Measurements from ENCODE around the gene PLS3.

The PLS3 gene

DNA sequence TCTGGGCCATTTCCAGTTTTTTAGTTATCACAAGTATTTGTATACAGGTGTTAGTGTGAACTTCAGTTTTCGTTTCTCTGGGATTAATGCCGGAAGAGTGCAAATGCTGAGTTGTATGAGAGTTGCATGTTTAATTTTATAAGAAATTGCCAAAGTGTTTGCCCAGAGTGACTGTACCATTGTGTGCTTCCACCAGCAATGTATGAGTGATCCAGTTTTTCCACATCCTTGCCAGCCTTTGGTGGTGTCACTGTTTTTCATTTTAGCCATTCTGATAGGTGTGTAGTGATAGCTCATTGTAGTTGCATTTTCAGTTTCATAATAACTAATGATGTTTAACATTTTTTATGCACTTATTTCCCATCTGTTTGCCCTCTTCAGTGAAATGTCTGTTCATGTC lies 18.4 kb downstream of the PLS3 start:
- H3K27ac ChIP-seq (ENCODE audit: low read depth, low read length) = no peak overlapping the region

DNA sequence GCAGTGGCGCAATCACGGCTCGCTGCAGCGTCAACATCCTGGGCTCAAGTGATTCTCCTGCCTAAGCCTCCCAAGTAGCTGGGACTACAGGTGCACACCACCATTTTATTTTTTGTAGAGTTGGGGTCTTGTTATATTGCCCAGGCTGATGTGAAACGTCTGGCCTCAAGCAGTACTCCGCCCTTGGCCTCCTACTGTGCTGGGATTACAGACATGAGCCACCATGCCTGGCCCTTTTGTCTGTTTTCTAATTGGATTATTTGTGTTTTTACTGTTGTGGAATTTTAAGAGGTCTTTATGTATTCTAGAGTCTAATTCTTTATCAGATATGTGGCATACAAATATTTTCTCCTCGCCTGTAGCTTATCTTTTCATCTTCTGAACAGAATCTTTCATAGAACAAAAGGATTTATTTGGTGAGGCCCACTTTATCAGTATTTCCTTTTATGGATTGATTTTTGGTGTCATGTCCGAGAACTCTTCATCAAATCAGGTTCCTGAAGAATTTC lies 18.9 kb downstream of the PLS3 start:
- Histone ChIP-seq H3K4me3 (ENCODE audit: low read length) (no peak overlapping the region), H3K36me3 (ENCODE audit: control insufficient read depth, insufficient read depth, low read length) (no peaks in the 10 kb centered on the region), H3K9ac (ENCODE audit: low read length) (no peak overlapping the region), H3K27ac (ENCODE audit: low read depth, low read length) (no peak overlapping the region), H3K4me1 (ENCODE audit: control insufficient read depth, insufficient read depth, low read length) (peaks cover 3% of the 10 kb centered on the region), H3K27me3 (ENCODE audit: control insufficient read depth, insufficient read depth, low read length) (no peaks in the 10 kb centered on the region)

More for the DNA sequence above, 18.4 kb downstream of the PLS3 start:
- H3K4me3 ChIP-seq (ENCODE audit: low read length) = no peak overlapping the region
- H3K4me1 ChIP-seq (ENCODE audit: control insufficient read depth, insufficient read depth, low read length) = peaks cover 3% of the 10 kb centered on the region
- H3K36me3 ChIP-seq (ENCODE audit: control insufficient read depth, insufficient read depth, low read length) = no peaks in the 10 kb centered on the region
- no peaks in the 10 kb centered on the region for H3K27me3 ChIP-seq (ENCODE audit: control insufficient read depth, insufficient read depth, low read length)
- no peak overlapping the region for H3K9ac ChIP-seq (ENCODE audit: low read length)

DNA sequence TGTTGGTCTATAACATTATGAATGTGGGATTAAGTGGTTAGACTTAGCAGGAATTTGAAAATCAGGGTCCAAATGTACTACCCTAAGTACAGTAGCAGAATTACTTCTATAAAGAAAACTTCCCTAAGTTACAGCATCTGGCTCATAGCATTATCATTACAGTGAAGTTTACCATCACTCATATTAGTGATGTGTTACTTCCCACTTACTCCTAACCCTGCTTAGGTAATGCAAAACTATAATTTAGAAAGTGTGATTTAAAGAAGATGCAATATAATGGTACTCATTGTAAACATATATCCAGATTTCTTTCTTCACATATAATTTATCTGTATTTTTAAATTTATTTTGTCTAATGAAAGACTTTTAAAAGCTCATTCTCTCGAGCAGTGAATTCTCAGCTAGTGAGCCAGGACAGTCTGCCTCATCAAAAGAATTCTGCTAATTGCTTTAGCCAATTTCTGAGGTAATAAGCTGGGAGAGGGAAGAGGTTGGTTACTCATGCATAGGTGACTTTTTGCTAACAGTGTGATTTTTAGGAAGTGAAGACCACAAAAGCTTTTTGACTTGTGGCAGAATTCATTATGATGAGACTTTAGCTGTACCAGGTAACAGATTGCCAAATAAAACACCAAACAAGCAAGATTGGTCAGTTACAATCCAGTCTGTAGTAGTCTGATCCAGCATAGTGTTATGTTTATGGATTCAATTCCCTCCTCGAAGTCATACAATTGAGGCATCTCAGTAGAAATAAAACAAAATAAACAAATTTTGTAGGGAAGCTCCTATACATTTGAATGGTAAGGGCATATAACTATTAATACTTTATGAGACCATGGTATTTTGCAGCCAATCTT lies 21.0 kb downstream of the PLS3 start:
- peaks cover 3% of the 10 kb centered on the region for H3K4me1 ChIP-seq (ENCODE audit: control insufficient read depth, insufficient read depth, low read length)
- H3K36me3 ChIP-seq (ENCODE audit: control insufficient read depth, insufficient read depth, low read length) = no peaks in the 10 kb centered on the region
- no peak overlapping the region for H3K9ac ChIP-seq (ENCODE audit: low read length)
- no peaks in the 10 kb centered on the region for H3K27me3 ChIP-seq (ENCODE audit: control insufficient read depth, insufficient read depth, low read length)
- peak overlapping the region; percentile 37 for H3K27ac ChIP-seq (ENCODE audit: low read depth, low read length)
- no peak overlapping the region for H3K4me3 ChIP-seq (ENCODE audit: low read length)

DNA sequence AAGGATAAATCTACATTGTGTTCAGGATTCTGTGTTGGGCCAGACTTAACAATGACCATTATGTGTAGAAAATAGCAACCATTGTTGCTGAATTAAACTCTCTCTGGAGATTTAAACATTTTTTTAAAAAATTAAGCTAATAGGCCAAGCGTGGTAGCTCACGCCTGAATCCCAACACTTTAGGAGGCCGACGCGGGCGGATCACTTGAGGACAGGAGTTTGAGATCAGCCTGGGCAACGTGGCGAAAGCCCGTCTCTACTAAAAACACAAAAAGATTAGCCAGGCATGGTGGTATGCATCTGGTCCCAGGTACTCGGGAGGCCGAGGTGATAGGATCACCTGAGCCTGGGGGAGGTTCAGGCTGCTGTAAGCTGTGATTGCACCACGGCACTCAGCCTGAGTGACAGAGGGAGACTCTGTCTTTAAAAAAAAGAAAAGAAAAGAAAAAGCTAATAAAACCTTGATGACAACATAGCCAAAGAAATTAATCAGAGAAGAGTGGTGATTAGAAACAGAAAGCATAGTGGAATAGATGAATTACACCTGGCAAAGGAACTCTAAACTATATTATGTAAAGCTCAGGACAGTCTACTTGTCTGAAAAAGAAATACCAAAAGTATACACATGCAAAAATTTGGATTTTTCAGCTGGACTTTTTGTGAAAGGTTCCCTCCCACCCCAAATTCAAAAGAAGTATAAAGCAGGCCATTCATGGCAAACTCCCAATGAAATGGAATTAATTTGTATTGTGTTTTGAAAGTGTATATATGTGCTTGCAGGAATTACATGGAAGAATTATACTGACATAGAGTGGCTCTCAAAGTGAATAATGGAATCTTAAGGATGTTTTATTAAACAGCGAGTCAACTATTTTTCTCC lies 21.9 kb downstream of the PLS3 start:
- Histone ChIP-seq H3K27ac (ENCODE audit: low read depth, low read length) (peak overlapping the region; percentile 30), H3K4me3 (ENCODE audit: low read length) (no peak overlapping the region)

DNA sequence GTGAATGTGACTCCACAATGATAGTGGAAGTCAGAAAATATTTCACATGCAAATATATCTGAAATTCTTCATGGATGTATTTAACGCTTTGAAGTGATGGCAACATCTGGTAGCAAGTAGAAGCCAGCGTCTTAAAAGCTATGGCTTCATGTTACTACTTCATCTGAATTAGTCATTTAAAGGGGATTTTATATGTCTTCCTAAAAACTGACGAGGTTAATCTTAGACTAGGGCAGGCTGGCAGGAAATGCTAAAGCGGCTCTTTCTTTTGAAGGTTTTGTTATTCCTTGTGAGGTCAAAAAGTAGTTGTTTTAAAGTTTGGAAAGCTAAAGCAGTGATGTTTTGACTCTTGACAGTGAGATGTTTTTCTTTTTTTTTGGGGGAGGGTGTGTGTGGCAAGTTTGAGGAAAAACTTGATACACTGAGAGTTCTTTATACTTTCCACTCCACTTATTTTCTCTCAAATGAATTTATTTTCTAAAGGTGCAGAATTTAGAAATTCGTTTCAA lies 22.6 kb downstream of the PLS3 start:
- H3K4me3 ChIP-seq (ENCODE audit: low read length) = no peak overlapping the region
- H3K4me1 ChIP-seq (ENCODE audit: control insufficient read depth, insufficient read depth, low read length) = peaks cover 3% of the 10 kb centered on the region
- no peaks in the 10 kb centered on the region for H3K36me3 ChIP-seq (ENCODE audit: control insufficient read depth, insufficient read depth, low read length)
- H3K27ac ChIP-seq (ENCODE audit: low read depth, low read length) = peak overlapping the region; percentile 30
- no peaks in the 10 kb centered on the region for H3K27me3 ChIP-seq (ENCODE audit: control insufficient read depth, insufficient read depth, low read length)
- no peak overlapping the region for H3K9ac ChIP-seq (ENCODE audit: low read length)

More for the DNA sequence above, 21.9 kb downstream of the PLS3 start:
- Histone ChIP-seq H3K4me1 (ENCODE audit: control insufficient read depth, insufficient read depth, low read length) (peaks cover 3% of the 10 kb centered on the region), H3K9ac (ENCODE audit: low read length) (no peak overlapping the region), H3K27me3 (ENCODE audit: control insufficient read depth, insufficient read depth, low read length) (no peaks in the 10 kb centered on the region), H3K36me3 (ENCODE audit: control insufficient read depth, insufficient read depth, low read length) (no peaks in the 10 kb centered on the region)

DNA sequence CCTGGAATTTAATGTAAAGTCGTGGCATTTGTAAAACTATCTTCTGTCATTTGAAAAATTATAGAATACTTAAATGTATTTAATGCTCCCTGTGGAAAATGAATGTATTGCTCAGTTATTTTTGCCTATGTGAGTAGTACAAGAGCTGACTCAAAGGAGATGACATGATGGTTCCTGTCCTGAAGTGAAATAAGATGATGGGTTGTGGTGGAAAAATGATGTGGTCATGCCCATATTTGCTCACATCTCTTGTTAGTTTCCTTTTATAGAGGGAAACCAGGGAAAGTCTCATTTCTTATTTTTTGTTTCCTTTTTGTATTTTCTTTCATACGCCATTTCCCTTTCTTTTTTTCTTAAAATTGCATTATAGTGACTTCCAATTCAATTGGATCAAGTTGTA lies 23.7 kb downstream of the PLS3 start:
- no peaks in the 10 kb centered on the region for H3K27me3 ChIP-seq (ENCODE audit: control insufficient read depth, insufficient read depth, low read length)
- H3K9ac ChIP-seq (ENCODE audit: low read length) = no peak overlapping the region
- H3K4me1 ChIP-seq (ENCODE audit: control insufficient read depth, insufficient read depth, low read length) = peaks cover 3% of the 10 kb centered on the region
- H3K36me3 ChIP-seq (ENCODE audit: control insufficient read depth, insufficient read depth, low read length) = no peaks in the 10 kb centered on the region
- H3K4me3 ChIP-seq (ENCODE audit: low read length) = no peak overlapping the region
- no peak overlapping the region for H3K27ac ChIP-seq (ENCODE audit: low read depth, low read length)

DNA sequence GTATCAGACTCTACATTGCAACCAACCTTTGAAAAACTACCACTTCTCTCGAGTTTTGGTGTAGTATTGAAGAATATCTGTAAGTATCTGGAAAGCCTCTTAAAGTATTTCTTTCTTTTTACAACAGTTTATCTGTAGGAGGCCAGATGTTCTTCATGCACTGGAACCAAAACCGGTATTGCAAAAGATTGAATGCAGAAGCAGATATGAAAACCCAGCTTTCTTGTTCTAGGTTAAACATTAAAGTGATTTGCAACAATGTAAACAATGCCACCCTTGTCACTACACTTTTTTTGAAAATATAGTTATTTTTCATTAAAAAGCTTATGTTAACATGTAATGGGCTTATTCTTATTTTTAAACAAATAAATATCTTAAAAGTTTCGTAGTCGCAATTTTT lies 27.2 kb downstream of the PLS3 start:
- Histone ChIP-seq H3K27me3 (ENCODE audit: control insufficient read depth, insufficient read depth, low read length) (peaks cover 2% of the 10 kb centered on the region), H3K27ac (ENCODE audit: low read depth, low read length) (no peak overlapping the region), H3K4me1 (ENCODE audit: control insufficient read depth, insufficient read depth, low read length) (no peaks in the 10 kb centered on the region), H3K9ac (ENCODE audit: low read length) (no peak overlapping the region), H3K4me3 (ENCODE audit: low read length) (no peak overlapping the region), H3K36me3 (ENCODE audit: control insufficient read depth, insufficient read depth, low read length) (no peaks in the 10 kb centered on the region)

DNA sequence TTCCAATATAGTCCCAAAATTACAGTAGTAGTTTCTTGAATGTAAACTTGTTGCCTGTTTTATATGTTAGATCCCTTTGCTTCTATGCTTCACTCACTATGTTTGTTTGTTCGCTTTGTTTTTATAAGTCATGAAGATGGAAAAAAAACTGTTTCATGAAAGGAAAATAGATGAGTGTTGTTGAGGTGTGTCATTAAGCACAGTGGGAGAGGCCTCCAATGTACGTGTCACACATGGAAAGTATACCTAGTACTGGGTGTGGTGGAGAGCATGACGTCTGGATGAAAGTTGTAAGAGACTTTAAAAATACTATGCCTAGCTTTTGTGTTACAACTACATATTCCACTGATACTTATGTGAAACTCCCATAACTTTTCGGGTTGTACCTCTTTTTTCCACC lies 28.4 kb downstream of the PLS3 start:
- Histone ChIP-seq H3K4me1 (ENCODE audit: control insufficient read depth, insufficient read depth, low read length) (no peaks in the 10 kb centered on the region), H3K4me3 (ENCODE audit: low read length) (no peak overlapping the region), H3K36me3 (ENCODE audit: control insufficient read depth, insufficient read depth, low read length) (no peaks in the 10 kb centered on the region), H3K27ac (ENCODE audit: low read depth, low read length) (no peak overlapping the region), H3K27me3 (ENCODE audit: control insufficient read depth, insufficient read depth, low read length) (peaks cover 2% of the 10 kb centered on the region), H3K9ac (ENCODE audit: low read length) (no peak overlapping the region)

DNA sequence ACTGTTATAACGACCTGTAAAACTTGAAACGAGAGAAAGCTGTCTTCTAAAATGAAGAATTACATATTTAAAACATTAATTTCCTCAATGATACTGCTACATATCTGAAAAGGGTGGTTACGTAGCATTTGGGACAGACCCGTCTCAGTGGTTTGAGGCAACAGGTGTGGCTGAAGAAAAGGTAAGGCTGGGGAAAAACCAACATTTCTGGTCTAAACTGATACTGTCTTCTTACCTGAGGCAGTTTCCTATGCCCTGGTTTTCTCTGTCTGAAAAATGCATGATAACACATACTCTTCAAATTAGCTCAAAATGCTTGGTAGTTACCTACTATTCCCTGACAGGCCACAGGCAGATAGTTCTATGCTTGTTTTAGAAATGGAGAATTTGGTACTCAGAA lies 30.4 kb downstream of the PLS3 start:
- no peak overlapping the region for H3K4me3 ChIP-seq (ENCODE audit: low read length)
- H3K27ac ChIP-seq (ENCODE audit: low read depth, low read length) = no peak overlapping the region
- H3K4me1 ChIP-seq (ENCODE audit: control insufficient read depth, insufficient read depth, low read length) = no peaks in the 10 kb centered on the region
- peaks cover 2% of the 10 kb centered on the region for H3K27me3 ChIP-seq (ENCODE audit: control insufficient read depth, insufficient read depth, low read length)
- H3K36me3 ChIP-seq (ENCODE audit: control insufficient read depth, insufficient read depth, low read length) = no peaks in the 10 kb centered on the region
- H3K9ac ChIP-seq (ENCODE audit: low read length) = no peak overlapping the region

DNA sequence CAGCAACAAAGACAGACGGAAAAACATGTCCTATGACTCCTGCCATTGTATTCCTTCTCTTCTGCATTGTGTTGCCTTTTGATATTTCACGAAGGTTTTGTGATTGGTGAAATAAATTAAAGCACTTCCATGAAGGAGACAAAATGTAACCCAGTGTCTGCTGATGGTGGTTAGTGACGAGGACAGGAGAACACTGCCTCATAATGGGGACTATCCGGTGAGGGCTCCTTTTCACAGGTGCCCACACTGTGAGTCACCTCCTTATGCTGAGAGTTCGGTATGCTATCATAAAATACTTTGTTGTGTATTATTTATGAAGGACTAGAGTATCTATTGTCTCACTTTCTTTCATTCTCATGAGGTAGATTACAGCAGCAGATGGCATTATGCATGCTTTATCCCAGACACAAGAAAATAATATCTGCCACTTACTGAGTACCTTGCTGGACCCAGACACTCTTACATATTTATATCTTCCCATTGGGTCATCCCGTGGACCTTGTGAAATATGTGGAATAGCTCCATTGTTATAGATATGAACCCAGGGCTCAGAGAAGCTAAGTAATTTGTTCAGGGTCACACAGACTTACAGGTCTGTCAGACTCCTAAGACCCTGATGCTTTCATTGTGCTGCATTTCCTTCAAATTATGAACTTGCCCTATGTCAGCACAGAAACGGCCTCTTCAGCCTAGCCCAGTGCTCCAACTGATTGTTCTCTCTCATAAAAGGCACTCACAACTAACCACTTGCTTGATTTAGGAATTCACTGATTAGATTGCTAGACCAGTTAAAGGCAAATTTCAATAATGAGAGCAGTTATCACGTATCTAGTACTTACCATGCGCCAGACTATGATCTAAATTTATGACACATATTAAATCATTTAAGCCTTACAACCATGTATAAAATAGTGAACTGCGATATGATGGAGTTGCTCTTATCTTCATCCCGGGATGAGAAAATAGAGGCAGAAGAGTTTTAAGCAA lies 31.2 kb downstream of the PLS3 start:
- Histone ChIP-seq H3K27ac (ENCODE audit: low read depth, low read length) (no peak overlapping the region), H3K36me3 (ENCODE audit: control insufficient read depth, insufficient read depth, low read length) (no peaks in the 10 kb centered on the region), H3K4me1 (ENCODE audit: control insufficient read depth, insufficient read depth, low read length) (no peaks in the 10 kb centered on the region), H3K27me3 (ENCODE audit: control insufficient read depth, insufficient read depth, low read length) (peaks cover 2% of the 10 kb centered on the region), H3K4me3 (ENCODE audit: low read length) (no peak overlapping the region), H3K9ac (ENCODE audit: low read length) (no peak overlapping the region)

DNA sequence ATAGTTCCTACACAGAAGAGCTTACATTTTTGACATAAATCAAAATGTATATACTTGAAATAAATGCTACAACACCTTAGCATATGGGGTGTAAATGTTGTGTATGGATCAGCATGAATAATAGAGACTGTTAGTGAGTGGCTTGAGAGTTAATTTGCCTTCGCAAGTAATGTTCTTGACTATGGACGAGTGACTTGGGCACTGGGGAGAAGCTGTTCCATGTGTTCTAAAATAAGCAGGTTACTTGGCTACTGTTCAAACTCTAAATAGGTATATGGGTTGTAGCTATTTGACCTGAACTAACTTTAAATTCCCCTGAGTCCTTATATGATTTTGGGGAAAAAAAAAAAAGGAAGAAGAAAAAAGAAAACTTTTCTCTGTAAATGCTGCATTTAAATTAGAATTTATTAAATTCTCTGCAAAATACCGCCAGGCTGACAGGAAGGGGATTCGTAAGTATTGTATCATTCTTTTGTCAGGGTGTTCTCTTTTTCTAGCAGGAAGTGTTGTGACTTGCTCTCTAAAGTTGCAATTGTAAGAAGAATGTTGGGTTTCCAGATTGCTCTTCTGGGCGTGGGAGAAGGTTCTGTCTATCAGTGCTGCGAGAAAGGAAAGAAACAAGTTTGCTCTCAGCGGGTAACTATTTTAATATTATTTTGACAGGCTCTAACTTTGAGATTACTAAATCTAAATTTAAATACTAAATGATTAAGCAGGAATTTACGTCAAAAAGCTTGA lies 32.2 kb downstream of the PLS3 start:
- H3K4me3 ChIP-seq (ENCODE audit: low read length) = no peak overlapping the region
- H3K27ac ChIP-seq (ENCODE audit: low read depth, low read length) = no peak overlapping the region
- peaks cover 2% of the 10 kb centered on the region for H3K27me3 ChIP-seq (ENCODE audit: control insufficient read depth, insufficient read depth, low read length)

More for the DNA sequence above, 32.2 kb downstream of the PLS3 start:
- H3K36me3 ChIP-seq (ENCODE audit: control insufficient read depth, insufficient read depth, low read length) = no peaks in the 10 kb centered on the region
- H3K4me1 ChIP-seq (ENCODE audit: control insufficient read depth, insufficient read depth, low read length) = no peaks in the 10 kb centered on the region
- no peak overlapping the region for H3K9ac ChIP-seq (ENCODE audit: low read length)

Data from rectal smooth muscle tissue (tissue), 1 donor.